ENCODE data around the gene ZNF839.

GRCh38 chr14:102344084-102344483 is 24.5 kb downstream of the ZNF839 start:
- no peak for TF ChIP-seq GATA3 (IDR thresholded peaks at IDR 0.05; ENCODE audit: low read depth, low read length)
- TF ChIP-seq GATA2 (IDR thresholded peaks at IDR 0.05; ENCODE audit: low read depth, low read length), result no peak
